ENCODE measurements around the gene TBC1D1. TPM values are rescaled to one million over a fixed set of nuclear protein-coding genes. Genes with fewer than 3 reads are reported as not detected.

Gene TBC1D1
- total RNA-seq, 1 donor from 2014 or later: 54.5 TPM

DNA sequence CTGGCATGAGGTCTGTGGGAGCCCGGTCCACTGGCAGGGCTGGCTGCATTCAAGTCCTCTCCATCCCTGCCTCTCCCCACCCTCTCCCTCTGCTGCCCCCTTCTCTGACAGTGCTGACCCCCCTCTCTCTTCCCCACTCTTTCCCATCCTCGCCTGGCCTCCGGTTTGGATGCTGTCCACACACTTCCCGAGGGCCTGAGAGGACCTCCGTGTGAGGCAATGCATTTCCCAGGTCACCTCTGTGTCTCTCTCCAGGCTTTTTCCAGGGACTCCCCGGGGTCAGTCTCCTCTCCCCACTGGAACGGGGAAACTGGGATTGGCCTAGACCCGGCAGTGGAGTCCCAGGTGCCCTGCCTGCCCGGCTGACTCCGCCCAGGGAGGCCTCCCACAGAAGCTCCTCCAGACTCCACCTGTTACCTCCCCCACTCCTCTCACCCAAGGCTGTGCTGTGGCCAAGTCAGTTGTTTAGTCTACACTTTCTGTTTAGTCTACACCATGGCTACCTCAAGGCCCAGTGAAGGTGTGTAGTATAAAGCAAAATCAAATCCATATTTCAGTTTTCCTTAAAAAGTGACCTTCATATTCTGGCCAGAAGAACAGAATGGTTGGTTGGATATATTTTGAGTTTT lies 216.1 kb downstream of the TBC1D1 start:
- Mint-ChIP-seq H3K9me3 (ENCODE audit: unreplicated experiment) (no peaks in the 10 kb centered on the region), H3K4me1 (ENCODE audit: low read depth, unreplicated experiment) (peaks cover 26% of the 10 kb centered on the region), H3K4me3 (ENCODE audit: unreplicated experiment) (no peak overlapping the region), H3K27ac (ENCODE audit: unreplicated experiment) (peak overlapping the region; percentile 66), H3K27me3 (ENCODE audit: low read depth, unreplicated experiment) (no peaks in the 10 kb centered on the region), H3K36me3 (ENCODE audit: low read depth, unreplicated experiment) (peaks cover 19% of the 10 kb centered on the region)
- Histone ChIP-seq H3K36me3 (ENCODE audit: insufficient read depth, low read length) (peaks cover 2% of the 10 kb centered on the region), H3K9ac (ENCODE audit: low read length) (peak overlapping the region; percentile 45), H3K4me3 (ENCODE audit: insufficient read depth, low read depth, low read length) (no peak overlapping the region), H2AFZ (ENCODE audit: low read depth, low read length) (no peak overlapping the region), H4K20me1 (ENCODE audit: insufficient read depth, low read length) (no peaks in the 10 kb centered on the region), H3K27me3 (ENCODE audit: insufficient read depth, low read length) (no peaks in the 10 kb centered on the region), H3K4me2 (ENCODE audit: low read length) (no peak overlapping the region), H3K9me3 (ENCODE audit: insufficient read depth, low read depth, low read length) (no peaks in the 10 kb centered on the region), H3K27ac (ENCODE audit: low read depth, low read length) (peak overlapping the region; percentile 15), H3K4me1 (ENCODE audit: insufficient read depth, low read length) (peaks cover 8% of the 10 kb centered on the region), H3K79me2 (ENCODE audit: insufficient read depth, low read length) (no peaks in the 10 kb centered on the region)
- FAIRE-seq: no peak
- DNase-seq (ENCODE audit: low read depth): no peak
- TF ChIP-seq CTCF (IDR thresholded peaks at IDR 0.05; ENCODE audit: insufficient read depth, low read depth, low read length) (no peak), EZH2 (IDR thresholded peaks at IDR 0.05; ENCODE audit: insufficient read depth, low read length) (no peak)

GRCh38 chr4:38107818-38108217 lies 216.9 kb downstream of the TBC1D1 start:
- FAIRE-seq (no peak), DNase-seq (ENCODE audit: low read depth) (no peak)
- H3K4me2 ChIP-seq (ENCODE audit: low read length): no peak overlapping the region
- H3K79me2 ChIP-seq (ENCODE audit: insufficient read depth, low read length): no peaks in the 10 kb centered on the region
- Mint-ChIP-seq H3K4me3 (ENCODE audit: unreplicated experiment) (no peak overlapping the region), H3K36me3 (ENCODE audit: low read depth, unreplicated experiment) (peaks cover 19% of the 10 kb centered on the region), H3K4me1 (ENCODE audit: low read depth, unreplicated experiment) (peaks cover 24% of the 10 kb centered on the region), H3K9me3 (ENCODE audit: unreplicated experiment) (no peaks in the 10 kb centered on the region), H3K27me3 (ENCODE audit: low read depth, unreplicated experiment) (no peaks in the 10 kb centered on the region), H3K27ac (ENCODE audit: unreplicated experiment) (peak overlapping the region; percentile 64)
- no peaks in the 10 kb centered on the region for H3K27me3 ChIP-seq (ENCODE audit: insufficient read depth, low read length)
- H3K4me1 ChIP-seq (ENCODE audit: insufficient read depth, low read length): peaks cover 8% of the 10 kb centered on the region
- H3K9ac ChIP-seq (ENCODE audit: low read length): no peak overlapping the region
- no peak overlapping the region for H2AFZ ChIP-seq (ENCODE audit: low read depth, low read length)
- H3K27ac ChIP-seq (ENCODE audit: low read depth, low read length): no peak overlapping the region
- no peak overlapping the region for H3K4me3 ChIP-seq (ENCODE audit: insufficient read depth, low read depth, low read length)
- no peaks in the 10 kb centered on the region for H4K20me1 ChIP-seq (ENCODE audit: insufficient read depth, low read length)
- H3K9me3 ChIP-seq (ENCODE audit: insufficient read depth, low read depth, low read length): no peaks in the 10 kb centered on the region
- TF ChIP-seq CTCF (IDR thresholded peaks at IDR 0.05; ENCODE audit: insufficient read depth, low read depth, low read length): no peak
- no peak for TF ChIP-seq EZH2 (IDR thresholded peaks at IDR 0.05; ENCODE audit: insufficient read depth, low read length)
- peaks cover 2% of the 10 kb centered on the region for H3K36me3 ChIP-seq (ENCODE audit: insufficient read depth, low read length)

- Histone ChIP-seq H3K9ac (ENCODE audit: low read length) (no peak overlapping the region), H3K4me2 (ENCODE audit: low read length) (no peak overlapping the region), H3K9me3 (ENCODE audit: insufficient read depth, low read depth, low read length) (no peaks in the 10 kb centered on the region), H3K27ac (ENCODE audit: low read depth, low read length) (no peak overlapping the region), H2AFZ (ENCODE audit: low read depth, low read length) (no peak overlapping the region), H3K36me3 (ENCODE audit: insufficient read depth, low read length) (no peaks in the 10 kb centered on the region), H3K4me3 (ENCODE audit: insufficient read depth, low read depth, low read length) (no peak overlapping the region), H4K20me1 (ENCODE audit: insufficient read depth, low read length) (no peaks in the 10 kb centered on the region), H3K79me2 (ENCODE audit: insufficient read depth, low read length) (no peaks in the 10 kb centered on the region), H3K4me1 (ENCODE audit: insufficient read depth, low read length) (peaks cover 8% of the 10 kb centered on the region), H3K27me3 (ENCODE audit: insufficient read depth, low read length) (no peaks in the 10 kb centered on the region)
- Mint-ChIP-seq H3K27ac (ENCODE audit: unreplicated experiment) (no peak overlapping the region), H3K27me3 (ENCODE audit: low read depth, unreplicated experiment) (no peaks in the 10 kb centered on the region), H3K36me3 (ENCODE audit: low read depth, unreplicated experiment) (peaks cover 17% of the 10 kb centered on the region), H3K4me1 (ENCODE audit: low read depth, unreplicated experiment) (peaks cover 25% of the 10 kb centered on the region), H3K4me3 (ENCODE audit: unreplicated experiment) (no peak overlapping the region), H3K9me3 (ENCODE audit: unreplicated experiment) (no peaks in the 10 kb centered on the region)
- FAIRE-seq: no peak
- no peak for DNase-seq (ENCODE audit: low read depth)
- no peak for TF ChIP-seq CTCF (IDR thresholded peaks at IDR 0.05; ENCODE audit: insufficient read depth, low read depth, low read length)
- no peak for TF ChIP-seq EZH2 (IDR thresholded peaks at IDR 0.05; ENCODE audit: insufficient read depth, low read length)
Observed at GRCh38 chr4:38109370-38109769, 218.5 kb downstream of the TBC1D1 start.

Measured in astrocyte (in vitro differentiated cells and primary cell).